ENCODE data around the gene TMPRSS4. TPM values are rescaled to one million over a fixed set of nuclear protein-coding genes. Genes with fewer than 3 reads are reported as not detected.

The TMPRSS4 gene
- total and polyA plus RNA-seq, 2 of the 13 experiments (the other 11 are each of a cell fraction or from before 2014, with no cell fraction given) = 0.32 TPM; not detected in 1

DNA sequence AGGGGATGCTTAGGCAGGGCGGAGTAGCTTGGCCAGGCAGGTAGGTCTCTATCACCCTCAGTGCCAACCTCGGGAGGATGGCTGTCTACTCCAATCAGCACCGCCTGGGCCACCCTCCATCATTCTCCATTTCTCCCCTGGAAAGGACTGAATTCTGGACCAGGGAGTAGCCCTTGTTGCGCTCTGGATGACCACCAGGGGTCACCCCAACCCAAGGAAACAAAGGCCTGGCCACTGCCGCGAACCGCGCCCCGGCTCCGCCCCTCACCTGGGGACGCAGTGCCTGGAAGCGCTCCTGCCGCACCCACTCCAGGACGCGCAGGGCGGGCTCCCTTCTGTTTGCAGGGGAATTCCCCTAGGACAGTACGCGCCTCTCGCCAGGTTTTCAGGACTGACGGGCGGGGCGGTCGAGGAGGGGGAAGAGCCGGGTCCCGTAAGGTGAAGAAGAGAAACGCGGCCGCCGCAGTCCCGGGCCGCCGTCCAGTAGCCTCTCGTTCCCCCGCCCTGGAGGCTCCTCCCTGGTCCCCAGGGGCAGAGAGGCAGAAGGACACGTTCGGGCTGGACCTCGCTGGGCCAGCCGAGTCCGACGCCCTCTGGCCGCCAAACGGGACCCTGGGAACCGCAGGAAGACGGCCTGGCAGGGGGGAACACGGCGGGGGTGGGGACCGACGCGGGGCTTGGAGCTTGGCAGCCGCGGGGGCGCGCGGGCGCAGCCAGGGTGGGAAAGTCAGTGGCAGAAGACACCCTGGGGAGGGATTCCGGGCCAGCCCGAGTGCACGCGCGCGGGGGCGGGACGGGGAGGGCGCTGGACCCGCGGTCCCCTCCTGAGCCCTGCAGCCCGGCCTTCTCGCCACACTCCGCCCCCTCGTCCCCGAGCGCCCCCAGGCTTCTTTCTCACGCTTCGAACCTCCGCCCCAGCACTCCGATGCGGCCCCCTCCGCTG, 68.7 kb downstream of the TMPRSS4 start (continued):
- TF ChIP-seq, protein P1, sequence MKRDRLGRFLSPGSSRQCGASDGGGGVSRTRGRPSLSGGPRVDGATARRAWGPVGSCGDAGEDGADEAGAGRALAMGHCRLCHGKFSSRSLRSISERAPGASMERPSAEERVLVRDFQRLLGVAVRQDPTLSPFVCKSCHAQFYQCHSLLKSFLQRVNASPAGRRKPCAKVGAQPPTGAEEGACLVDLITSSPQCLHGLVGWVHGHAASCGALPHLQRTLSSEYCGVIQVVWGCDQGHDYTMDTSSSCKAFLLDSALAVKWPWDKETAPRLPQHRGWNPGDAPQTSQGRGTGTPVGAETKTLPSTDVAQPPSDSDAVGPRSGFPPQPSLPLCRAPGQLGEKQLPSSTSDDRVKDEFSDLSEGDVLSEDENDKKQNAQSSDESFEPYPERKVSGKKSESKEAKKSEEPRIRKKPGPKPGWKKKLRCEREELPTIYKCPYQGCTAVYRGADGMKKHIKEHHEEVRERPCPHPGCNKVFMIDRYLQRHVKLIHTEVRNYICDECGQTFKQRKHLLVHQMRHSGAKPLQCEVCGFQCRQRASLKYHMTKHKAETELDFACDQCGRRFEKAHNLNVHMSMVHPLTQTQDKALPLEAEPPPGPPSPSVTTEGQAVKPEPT (CRISPR knock-in tag; IDR thresholded peaks at IDR 0.05; ENCODE audit: low read depth) = 0 out of 2 replicates have a peak, but pooled peaks have one; percentile 51
- no peak for TF ChIP-seq PRDM4 (CRISPR knock-in tag; IDR thresholded peaks at IDR 0.05; ENCODE audit: borderline replicate concordance)
- no peak for TF ChIP-seq SP1 (IDR thresholded peaks at IDR 0.05)
- peak; percentile 52; the same call in 1 of the 2 replicates for TF ChIP-seq SP1 (CRISPR knock-in tag; IDR thresholded peaks at IDR 0.05)
- TF ChIP-seq RBM22 (optimal IDR thresholded peaks at IDR 0.05; ENCODE audit: low read length) = no peak
- TF ChIP-seq RAD21 (CRISPR knock-in tag; IDR thresholded peaks at IDR 0.05) = peak; percentile 99
- TF ChIP-seq ZNF207 (IDR thresholded peaks at IDR 0.05; ENCODE audit: borderline replicate concordance) = no peak
- TF ChIP-seq RBFOX2 (IDR thresholded peaks at IDR 0.05; ENCODE audit: low read depth, low read length) = 0 out of 2 replicates have a peak, but pooled peaks have one; percentile 32
- no peak; the same call in 1 of the 2 replicates for TF ChIP-seq ZNF20 (CRISPR knock-in tag; IDR thresholded peaks at IDR 0.05)
- TF ChIP-seq DR1 (CRISPR knock-in tag; IDR thresholded peaks at IDR 0.05) = no peak
- no peak for TF ChIP-seq ZSCAN30 (CRISPR knock-in tag; IDR thresholded peaks at IDR 0.05)
- TF ChIP-seq ETV5 (CRISPR knock-in tag; IDR thresholded peaks at IDR 0.05; ENCODE audit: borderline replicate concordance) = 0 out of 2 replicates have a peak, but pooled peaks have one; percentile 12
- TF ChIP-seq MNT (IDR thresholded peaks at IDR 0.05) = no peak
- TF ChIP-seq MZF1 (CRISPR knock-in tag; IDR thresholded peaks at IDR 0.05; ENCODE audit: borderline replicate concordance) = 0 out of 2 replicates have a peak, but pooled peaks have one; percentile 33
- TF ChIP-seq, protein P2, sequence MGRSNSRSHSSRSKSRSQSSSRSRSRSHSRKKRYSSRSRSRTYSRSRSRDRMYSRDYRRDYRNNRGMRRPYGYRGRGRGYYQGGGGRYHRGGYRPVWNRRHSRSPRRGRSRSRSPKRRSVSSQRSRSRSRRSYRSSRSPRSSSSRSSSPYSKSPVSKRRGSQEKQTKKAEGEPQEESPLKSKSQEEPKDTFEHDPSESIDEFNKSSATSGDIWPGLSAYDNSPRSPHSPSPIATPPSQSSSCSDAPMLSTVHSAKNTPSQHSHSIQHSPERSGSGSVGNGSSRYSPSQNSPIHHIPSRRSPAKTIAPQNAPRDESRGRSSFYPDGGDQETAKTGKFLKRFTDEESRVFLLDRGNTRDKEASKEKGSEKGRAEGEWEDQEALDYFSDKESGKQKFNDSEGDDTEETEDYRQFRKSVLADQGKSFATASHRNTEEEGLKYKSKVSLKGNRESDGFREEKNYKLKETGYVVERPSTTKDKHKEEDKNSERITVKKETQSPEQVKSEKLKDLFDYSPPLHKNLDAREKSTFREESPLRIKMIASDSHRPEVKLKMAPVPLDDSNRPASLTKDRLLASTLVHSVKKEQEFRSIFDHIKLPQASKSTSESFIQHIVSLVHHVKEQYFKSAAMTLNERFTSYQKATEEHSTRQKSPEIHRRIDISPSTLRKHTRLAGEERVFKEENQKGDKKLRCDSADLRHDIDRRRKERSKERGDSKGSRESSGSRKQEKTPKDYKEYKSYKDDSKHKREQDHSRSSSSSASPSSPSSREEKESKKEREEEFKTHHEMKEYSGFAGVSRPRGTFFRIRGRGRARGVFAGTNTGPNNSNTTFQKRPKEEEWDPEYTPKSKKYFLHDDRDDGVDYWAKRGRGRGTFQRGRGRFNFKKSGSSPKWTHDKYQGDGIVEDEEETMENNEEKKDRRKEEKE (IDR thresholded peaks at IDR 0.05) = no peak
- TF ChIP-seq ZNF605 (CRISPR knock-in tag; IDR thresholded peaks at IDR 0.05) = 0 out of 2 replicates have a peak, but pooled peaks have one; percentile 48
- TF ChIP-seq, protein P3, sequence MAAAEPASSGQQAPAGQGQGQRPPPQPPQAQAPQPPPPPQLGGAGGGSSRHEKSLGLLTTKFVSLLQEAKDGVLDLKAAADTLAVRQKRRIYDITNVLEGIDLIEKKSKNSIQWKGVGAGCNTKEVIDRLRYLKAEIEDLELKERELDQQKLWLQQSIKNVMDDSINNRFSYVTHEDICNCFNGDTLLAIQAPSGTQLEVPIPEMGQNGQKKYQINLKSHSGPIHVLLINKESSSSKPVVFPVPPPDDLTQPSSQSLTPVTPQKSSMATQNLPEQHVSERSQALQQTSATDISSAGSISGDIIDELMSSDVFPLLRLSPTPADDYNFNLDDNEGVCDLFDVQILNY (CRISPR knock-in tag; conservative IDR thresholded peaks at IDR 0.05) = no peak
- TF ChIP-seq KLF16 (CRISPR knock-in tag; IDR thresholded peaks at IDR 0.05) = peak in 1 of 2 experiments; percentile 53; a peak in 1 of 4 replicates
- no peak for TF ChIP-seq ZBTB7B (CRISPR knock-in tag; IDR thresholded peaks at IDR 0.05)

Measured in HepG2 (cell line).